ENCODE measurements around the gene TRMT1. TPM values are rescaled to one million over a fixed set of nuclear protein-coding genes. Genes with fewer than 3 reads are reported as not detected.

TRMT1 gene
- total RNA-seq, 1 experiment from 2014 or later = 63.2 TPM

DNA sequence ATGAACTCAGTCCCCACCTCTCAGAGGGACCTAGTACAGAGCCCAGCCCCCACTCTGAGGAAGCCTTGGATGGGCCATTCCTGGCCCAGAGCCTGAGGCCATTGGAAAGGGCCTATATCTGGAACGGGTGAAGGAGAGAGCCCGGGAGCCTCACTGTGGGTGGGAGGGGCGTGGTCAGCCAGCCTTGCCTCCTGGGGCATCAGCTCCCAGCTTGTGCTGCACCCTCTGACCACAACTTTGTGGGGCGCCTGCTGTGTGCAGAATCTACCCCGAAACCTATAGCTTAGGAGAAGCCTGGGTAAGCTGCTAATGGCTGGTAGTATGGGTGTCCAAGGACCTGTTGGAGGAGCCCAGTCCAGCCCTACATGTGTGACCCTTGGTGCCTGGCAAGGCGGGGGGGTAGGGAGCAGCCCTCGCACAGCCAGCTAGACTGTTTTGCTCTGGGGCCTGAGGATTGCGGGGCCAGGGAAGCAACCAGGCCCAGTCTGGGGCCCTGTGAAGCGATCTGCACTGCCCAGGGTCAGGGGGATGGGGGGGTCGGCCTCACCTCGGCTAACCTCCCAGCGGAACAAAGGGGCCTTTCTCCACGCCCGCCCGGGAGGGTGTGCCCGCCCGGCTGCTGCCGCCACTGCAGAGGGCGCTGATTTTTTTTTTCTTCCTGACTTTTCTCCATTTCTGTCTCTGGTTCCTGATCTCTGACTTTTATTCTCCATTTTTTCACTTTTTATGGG lies 56.1 kb downstream of the TRMT1 start:
- H3K9me3 Mint-ChIP-seq (ENCODE audit: unreplicated experiment) = no peaks in the 10 kb centered on the region
- CTCF ChIA-PET = interaction anchor here (0.9 to 13.3 kb wide), 30 partner anchors 8 to 318 kb away, joined by 3 to 334 read pairs (median 12); partner anchors contain the start of genes DAND5 and GADD45GIP1
- no peaks in the 10 kb centered on the region for H3K36me3 Mint-ChIP-seq (ENCODE audit: insufficient read depth, unreplicated experiment)
- intact Hi-C loops (cut with micrococcal nuclease) = loop anchor here (2.0 to 5.0 kb wide), 2 partner anchors 26 to 38 kb away; no protein-coding TSS in a partner anchor
- peaks cover 16% of the 10 kb centered on the region for H3K4me1 Mint-ChIP-seq (ENCODE audit: insufficient read depth, unreplicated experiment)
- H3K27ac Mint-ChIP-seq (ENCODE audit: low read depth, unreplicated experiment) = no peak overlapping the region
- POLR2A ChIA-PET = interaction anchor here (0.9 to 1.4 kb wide), 8 partner anchors 37 to 127 kb away, joined by 3 to 10 read pairs (median 4); partner anchors contain the start of gene FARSA
- H3K27me3 Mint-ChIP-seq (ENCODE audit: insufficient read depth, unreplicated experiment) = no peaks in the 10 kb centered on the region
- BruUV-seq (replicated peaks) = no TSS peak
- no peak overlapping the region for H3K4me3 Mint-ChIP-seq (ENCODE audit: unreplicated experiment)
- no peak for DNase-seq (ENCODE audit: unreplicated experiment)
- TF ChIP-seq, protein P1, sequence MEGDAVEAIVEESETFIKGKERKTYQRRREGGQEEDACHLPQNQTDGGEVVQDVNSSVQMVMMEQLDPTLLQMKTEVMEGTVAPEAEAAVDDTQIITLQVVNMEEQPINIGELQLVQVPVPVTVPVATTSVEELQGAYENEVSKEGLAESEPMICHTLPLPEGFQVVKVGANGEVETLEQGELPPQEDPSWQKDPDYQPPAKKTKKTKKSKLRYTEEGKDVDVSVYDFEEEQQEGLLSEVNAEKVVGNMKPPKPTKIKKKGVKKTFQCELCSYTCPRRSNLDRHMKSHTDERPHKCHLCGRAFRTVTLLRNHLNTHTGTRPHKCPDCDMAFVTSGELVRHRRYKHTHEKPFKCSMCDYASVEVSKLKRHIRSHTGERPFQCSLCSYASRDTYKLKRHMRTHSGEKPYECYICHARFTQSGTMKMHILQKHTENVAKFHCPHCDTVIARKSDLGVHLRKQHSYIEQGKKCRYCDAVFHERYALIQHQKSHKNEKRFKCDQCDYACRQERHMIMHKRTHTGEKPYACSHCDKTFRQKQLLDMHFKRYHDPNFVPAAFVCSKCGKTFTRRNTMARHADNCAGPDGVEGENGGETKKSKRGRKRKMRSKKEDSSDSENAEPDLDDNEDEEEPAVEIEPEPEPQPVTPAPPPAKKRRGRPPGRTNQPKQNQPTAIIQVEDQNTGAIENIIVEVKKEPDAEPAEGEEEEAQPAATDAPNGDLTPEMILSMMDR (IDR thresholded peaks at IDR 0.05; ENCODE audit: unreplicated experiment) = no peak

DNA sequence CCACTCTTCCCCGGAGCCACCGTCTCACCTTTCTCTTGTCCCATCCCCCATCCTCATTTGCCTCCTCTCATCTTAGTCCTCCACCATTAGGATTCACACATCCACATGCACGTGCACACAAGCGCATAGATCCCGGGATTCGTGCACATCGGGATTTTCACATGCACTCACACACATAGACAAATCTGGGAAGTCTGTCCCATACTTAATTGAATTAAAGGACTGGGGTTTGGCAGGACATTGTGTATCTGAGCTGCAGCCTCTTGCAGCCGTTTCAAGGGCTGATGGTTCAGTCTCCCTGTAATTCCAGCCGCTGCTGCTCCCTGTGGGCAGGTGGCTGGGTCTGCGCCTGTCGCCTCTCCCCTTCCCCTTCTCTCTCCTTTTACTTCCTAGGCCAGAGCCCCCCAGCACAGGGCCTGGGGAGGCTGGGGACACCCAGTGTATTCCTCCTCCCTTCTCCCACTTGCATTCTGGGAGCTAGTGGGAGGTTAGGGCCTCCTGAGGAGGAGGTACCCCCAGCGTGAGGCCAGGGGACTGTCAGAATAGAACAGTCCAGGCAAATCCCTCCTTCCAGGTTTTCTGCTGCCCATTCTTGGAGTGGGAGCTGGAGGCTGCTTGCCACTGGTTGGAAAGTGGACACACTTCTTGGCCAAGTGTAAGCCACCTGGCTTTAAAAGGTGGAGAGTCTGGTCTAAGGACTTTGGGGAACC lies 57.4 kb downstream of the TRMT1 start:
- peaks cover 26% of the 10 kb centered on the region for H3K4me1 Mint-ChIP-seq (ENCODE audit: insufficient read depth, unreplicated experiment)
- BruUV-seq (replicated peaks) = no TSS peak
- no peak overlapping the region for H3K4me3 Mint-ChIP-seq (ENCODE audit: unreplicated experiment)
- intact Hi-C loops (cut with micrococcal nuclease) = no loop called here
- ChIA-PET POLR2A (interaction anchor here (1.4 kb wide), 1 partner anchor 46 kb away, joined by 4 read pairs; no protein-coding TSS in a partner anchor), CTCF (interaction anchor here (1.0 to 13.3 kb wide), 9 partner anchors 12 to 94 kb away, joined by 6 to 334 read pairs (median 27); no protein-coding TSS in a partner anchor)
- no peaks in the 10 kb centered on the region for H3K9me3 Mint-ChIP-seq (ENCODE audit: unreplicated experiment)
- no peak for DNase-seq (ENCODE audit: unreplicated experiment)
- TF ChIP-seq, protein P1 (IDR thresholded peaks at IDR 0.05; ENCODE audit: unreplicated experiment) = no peak
- no peaks in the 10 kb centered on the region for H3K36me3 Mint-ChIP-seq (ENCODE audit: insufficient read depth, unreplicated experiment)
- H3K27ac Mint-ChIP-seq (ENCODE audit: low read depth, unreplicated experiment) = no peak overlapping the region
- H3K27me3 Mint-ChIP-seq (ENCODE audit: insufficient read depth, unreplicated experiment) = no peaks in the 10 kb centered on the region

DNA sequence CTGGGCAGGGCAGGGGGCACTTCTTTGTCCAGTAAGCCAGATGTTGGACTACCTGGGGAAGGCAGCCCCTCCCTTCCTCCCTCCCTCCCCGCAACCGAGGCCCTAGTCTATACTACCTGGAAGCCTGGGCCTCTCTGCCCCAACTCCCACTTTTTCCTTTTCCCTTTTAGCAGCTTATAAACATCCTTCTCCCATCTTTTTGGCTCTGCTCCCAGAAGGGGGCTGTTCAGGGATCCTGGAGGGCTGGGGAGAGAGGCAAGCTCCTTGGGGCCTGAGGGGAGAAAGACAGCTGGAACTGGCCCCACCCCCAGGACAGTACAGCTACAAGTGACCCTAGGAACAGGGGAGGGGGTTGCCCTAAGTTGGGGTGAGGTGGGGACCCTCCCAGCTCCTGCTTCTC lies 58.8 kb downstream of the TRMT1 start:
- TF ChIP-seq, protein P1 (IDR thresholded peaks at IDR 0.05; ENCODE audit: unreplicated experiment) = no peak
- Mint-ChIP-seq H3K9me3 (ENCODE audit: unreplicated experiment) (no peaks in the 10 kb centered on the region), H3K4me1 (ENCODE audit: insufficient read depth, unreplicated experiment) (peaks cover 40% of the 10 kb centered on the region), H3K27ac (ENCODE audit: low read depth, unreplicated experiment) (no peak overlapping the region), H3K27me3 (ENCODE audit: insufficient read depth, unreplicated experiment) (no peaks in the 10 kb centered on the region), H3K4me3 (ENCODE audit: unreplicated experiment) (no peak overlapping the region), H3K36me3 (ENCODE audit: insufficient read depth, unreplicated experiment) (no peaks in the 10 kb centered on the region)
- intact Hi-C loops (cut with micrococcal nuclease) = no loop called here
- BruUV-seq (replicated peaks) = no TSS peak
- ChIA-PET POLR2A (interaction anchor here (0.6 kb wide), 1 partner anchor 104 kb away, joined by 3 read pairs; no protein-coding TSS in a partner anchor), CTCF (interaction anchor here (0.8 to 13.3 kb wide), 5 partner anchors 13 to 93 kb away, joined by 3 to 334 read pairs (median 32); no protein-coding TSS in a partner anchor)
- DNase-seq (ENCODE audit: unreplicated experiment) = no peak

DNA sequence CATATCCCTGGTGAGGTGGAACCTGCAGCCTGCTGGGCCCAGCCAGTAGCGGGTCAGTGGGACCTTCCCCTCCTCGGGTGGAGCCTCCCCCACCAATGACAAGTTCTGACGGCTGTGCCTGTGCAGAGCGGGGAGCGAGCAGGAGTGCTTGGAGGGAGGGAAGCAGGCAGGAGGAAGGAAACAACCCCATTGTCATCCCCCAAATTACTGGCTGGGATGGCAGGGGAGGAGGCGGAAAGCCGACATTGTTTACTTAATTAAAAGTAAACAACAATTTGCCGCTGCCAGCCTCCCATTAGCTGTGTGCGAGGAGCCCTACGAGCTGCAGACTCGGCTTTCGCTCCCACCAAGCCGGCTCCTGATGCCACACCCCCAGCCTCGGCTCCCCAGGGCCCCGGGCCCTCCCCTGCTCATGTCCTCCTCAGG lies 59.4 kb downstream of the TRMT1 start:
- BruUV-seq (replicated peaks) = no TSS peak
- CTCF ChIA-PET = interaction anchor here (1.1 to 13.3 kb wide), 6 partner anchors 17 to 92 kb away, joined by 3 to 334 read pairs (median 6); no protein-coding TSS in a partner anchor

More for the DNA sequence above, 59.4 kb downstream of the TRMT1 start:
- no peaks in the 10 kb centered on the region for H3K36me3 Mint-ChIP-seq (ENCODE audit: insufficient read depth, unreplicated experiment)
- POLR2A ChIA-PET = no interaction called here
- no peaks in the 10 kb centered on the region for H3K27me3 Mint-ChIP-seq (ENCODE audit: insufficient read depth, unreplicated experiment)
- TF ChIP-seq, protein P1 (IDR thresholded peaks at IDR 0.05; ENCODE audit: unreplicated experiment) = no peak
- peaks cover 42% of the 10 kb centered on the region for H3K4me1 Mint-ChIP-seq (ENCODE audit: insufficient read depth, unreplicated experiment)
- no peak for DNase-seq (ENCODE audit: unreplicated experiment)
- no peak overlapping the region for H3K27ac Mint-ChIP-seq (ENCODE audit: low read depth, unreplicated experiment)
- intact Hi-C loops (cut with micrococcal nuclease) = no loop called here
- no peak overlapping the region for H3K4me3 Mint-ChIP-seq (ENCODE audit: unreplicated experiment)
- no peaks in the 10 kb centered on the region for H3K9me3 Mint-ChIP-seq (ENCODE audit: unreplicated experiment)

Data from MCF 10A (cell line).